ENCODE results near the gene TIMM17B. TPM values are rescaled to one million over a fixed set of nuclear protein-coding genes. Genes with fewer than 3 reads are reported as not detected.
A peak's percentile ranks its signal among the peaks of the same experiment; 100 is the strongest.

TIMM17B gene
- polyA plus RNA-seq, 2 of the 4 experiments (the other 2 are of a cell fraction) = 68.9 to 76.9 TPM

GRCh38 chrX:48902135-48902534, 4.6 kb upstream of the TIMM17B start:
- TF ChIP-seq MAFK (IDR thresholded peaks at IDR 0.05; ENCODE audit: partially characterized antibody) (no peak), JUN (IDR thresholded peaks at IDR 0.05) (no peak), EP300 (IDR thresholded peaks at IDR 0.05) (no peak), ZSCAN20 (CRISPR knock-in tag; IDR thresholded peaks at IDR 0.05) (no peak), CHD2 (IDR thresholded peaks at IDR 0.05; ENCODE audit: low read length, partially characterized antibody) (no peak), GATA3 (IDR thresholded peaks at IDR 0.05; ENCODE audit: borderline replicate concordance) (no peak), KDM5A (IDR thresholded peaks at IDR 0.05) (no peak), SMC3 (IDR thresholded peaks at IDR 0.05) (no peak), PBX3 (IDR thresholded peaks at IDR 0.05) (no peak), MAZ (IDR thresholded peaks at IDR 0.05; ENCODE audit: borderline replicate concordance, low read depth, low read length) (no peak), RNF2 (IDR thresholded peaks at IDR 0.05; ENCODE audit: borderline replicate concordance, low read depth) (no peak), CBX2 (IDR thresholded peaks at IDR 0.05; ENCODE audit: borderline replicate concordance, low read depth) (no peak), HMGXB4 (CRISPR knock-in tag; IDR thresholded peaks at IDR 0.05; ENCODE audit: borderline replicate concordance) (no peak)
- Histone ChIP-seq H3K4me2 (no peak overlapping the region), H3K27ac (no peak overlapping the region), H3K4me3 (no peak overlapping the region), H3K9me3 (no peaks in the 10 kb centered on the region), H3K4me1 (peaks cover 11% of the 10 kb centered on the region)
- FAIRE-seq (no peak), ATAC-seq (no peak), DNase-seq (ENCODE audit: low read depth in 1 of 2, low spot score in 1 of 2) (no peak)
- ChIA-PET CTCF (interaction anchor here (1.5 kb wide), 1 partner anchor 10 kb away, joined by 5 read pairs; no protein-coding TSS in a partner anchor), POLR2A (interaction anchor here (1.7 kb wide), 1 partner anchor 10 kb away, joined by 5 read pairs; the partner anchor contains the start of gene SLC35A2)
- 95% methylated on average over 20 of the region's 20 CpGs for WGBS (ENCODE audit: missing lambda C conversion rate)

GRCh38 chrX:48901069-48901468, 3.5 kb upstream of the TIMM17B start:
- ChIA-PET CTCF (interaction anchor here (0.6 to 1.4 kb wide), 3 partner anchors 11 to 132 kb away, joined by 3 to 6 read pairs (median 5); no protein-coding TSS in a partner anchor), POLR2A (no interaction called here)
- DNase-seq (ENCODE audit: low read depth in 1 of 2, low spot score in 1 of 2) (no peak), FAIRE-seq (no peak), ATAC-seq (no peak)
- TF ChIP-seq NR3C1 (IDR thresholded peaks at IDR 0.05) (no peak), ZSCAN20 (CRISPR knock-in tag; IDR thresholded peaks at IDR 0.05) (no peak), RARB (CRISPR knock-in tag; IDR thresholded peaks at IDR 0.05) (no peak)
- Histone ChIP-seq H3K4me1 (peaks cover 16% of the 10 kb centered on the region), H3K4me3 (no peak overlapping the region), H3K9me3 (no peaks in the 10 kb centered on the region), H3K27ac (no peak overlapping the region), H3K4me2 (no peak overlapping the region)
- 97% methylated on average over 3 of the region's 7 CpGs for WGBS (ENCODE audit: missing lambda C conversion rate)

GRCh38 chrX:48899078-48899410, 1.5 kb upstream of the TIMM17B start:
- 0 out of 6 replicates have a peak overlapping the region, but pooled peaks of 1 of the 2 experiments have one; percentile 25 for H3K27ac ChIP-seq
- H3K4me3 ChIP-seq = peak overlapping the region; percentile 87
- no peak for ATAC-seq
- no peaks in the 10 kb centered on the region for H3K9me3 ChIP-seq
- peaks cover 16% of the 10 kb centered on the region for H3K4me1 ChIP-seq
- CTCF ChIA-PET = interaction anchor here (0.7 to 1.4 kb wide), 2 partner anchors 18 to 198 kb away, joined by 3 to 4 read pairs; no protein-coding TSS in a partner anchor
- no peak for TF ChIP-seq BHLHE40 (IDR thresholded peaks at IDR 0.05; ENCODE audit: low read depth, low read length)
- no peak for TF ChIP-seq TFCP2L1 (CRISPR knock-in tag; IDR thresholded peaks at IDR 0.05)
- no peak for TF ChIP-seq ESRRA (IDR thresholded peaks at IDR 0.05; ENCODE audit: borderline replicate concordance, low read length)
- TF ChIP-seq FOXS1 (CRISPR knock-in tag; IDR thresholded peaks at IDR 0.05) = no peak
- no peak for TF ChIP-seq CHD4 (IDR thresholded peaks at IDR 0.05; ENCODE audit: borderline replicate concordance)
- TF ChIP-seq BCL3 (IDR thresholded peaks at IDR 0.05) = no peak
- TF ChIP-seq EHF (CRISPR knock-in tag; IDR thresholded peaks at IDR 0.05) = no peak
- TF ChIP-seq MYC (IDR thresholded peaks at IDR 0.05; ENCODE audit: borderline replicate concordance, low read length) = no peak
- no peak for TF ChIP-seq HOXB5 (CRISPR knock-in tag; IDR thresholded peaks at IDR 0.05)
- no peak for TF ChIP-seq MAFK (IDR thresholded peaks at IDR 0.05; ENCODE audit: partially characterized antibody)
- FAIRE-seq = no peak
- H3K4me2 ChIP-seq = peak overlapping the region; percentile 84
- 68% methylated on average over 5 of the region's 8 CpGs for WGBS (ENCODE audit: missing lambda C conversion rate)
- POLR2A ChIA-PET = interaction anchor here (0.7 to 1.8 kb wide), 3 partner anchors 13 to 97 kb away, joined by 3 to 15 read pairs (median 5); partner anchors contain the start of genes HDAC6 and SLC35A2
- no peak for DNase-seq (ENCODE audit: low read depth in 1 of 2, low spot score in 1 of 2)

Data from A549 (cell line).